Measurements from ENCODE around the gene PROK1. TPM values are rescaled to one million over a fixed set of nuclear protein-coding genes. Genes with fewer than 3 reads are reported as not detected.

Gene PROK1
- total and polyA plus RNA-seq, 2 of the 4 experiments (the other 2 are of a cell fraction) = not detected

DNA sequence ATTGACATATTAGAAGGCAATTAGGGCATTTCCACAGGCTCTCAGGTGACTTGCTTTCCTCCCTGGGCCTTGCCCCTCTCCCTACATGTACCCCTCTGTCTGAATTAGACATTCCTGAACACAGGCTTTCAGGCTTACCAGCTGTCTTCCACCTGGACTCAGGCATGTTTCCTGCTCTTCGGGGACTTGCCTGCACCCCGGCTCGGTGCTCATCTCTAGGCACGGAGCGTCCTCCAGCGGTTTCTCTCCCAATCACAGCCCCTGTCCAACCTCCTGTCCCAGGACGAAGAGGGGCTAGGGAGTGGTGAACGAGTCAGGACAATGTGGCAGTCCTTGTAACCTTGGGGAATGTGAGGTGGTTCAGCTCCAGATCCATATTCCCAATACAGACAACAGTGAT is 4.2 kb downstream of the PROK1 start:
- H3K4me1 ChIP-seq (ENCODE audit: control insufficient read depth, insufficient read depth, low read length) = no peaks in the 10 kb centered on the region
- no peak overlapping the region for H4K5ac ChIP-seq (ENCODE audit: low read depth, low read length)
- BruUV-seq (replicated peaks) = no TSS peak
- H4K8ac ChIP-seq (ENCODE audit: low read depth in 2 of 2, low read length in 2 of 2) = no peak overlapping the region
- H2BK120ac ChIP-seq (ENCODE audit: low read depth, low read length) = no peak overlapping the region
- no peaks in the 10 kb centered on the region for H4K20me1 ChIP-seq (ENCODE audit: insufficient read depth, low read length)
- no peak overlapping the region for H3K4me2 ChIP-seq (ENCODE audit: low read depth, low read length)
- no peak overlapping the region for H3K14ac ChIP-seq (replicated peaks; ENCODE audit: low read depth, low read length)
- H3K9me3 ChIP-seq (ENCODE audit: control insufficient read depth, insufficient read depth, low read length) = no peaks in the 10 kb centered on the region
- no peaks in the 10 kb centered on the region for H3K9me1 ChIP-seq (ENCODE audit: insufficient read depth, low read length)
- WGBS, 2 experiments (ENCODE audit: extremely low coverage in 2 of 2, insufficient read length in 1 of 2) = no CpG with 5 or more reads among the region's 8 CpGs
- no peak overlapping the region for H3K18ac ChIP-seq (ENCODE audit: low read depth, low read length)
- no peak overlapping the region for H3K56ac ChIP-seq (ENCODE audit: extremely low read depth, insufficient read depth, low read length)
- H2AK9ac ChIP-seq (replicated peaks; ENCODE audit: low read depth, low read length, poor library complexity) = no peak overlapping the region
- ATAC-seq (ENCODE audit: low read depth) (no peak), DNase-seq (no peak)
- H4K91ac ChIP-seq (ENCODE audit: insufficient read depth, low read depth, low read length) = no peak overlapping the region
- H3K23ac ChIP-seq (ENCODE audit: low read depth, low read length) = no peak overlapping the region
- no peak overlapping the region for H2AK5ac ChIP-seq (ENCODE audit: low read depth, low read length)
- no peak overlapping the region for H3K9ac ChIP-seq (ENCODE audit: low read depth, low read length)
- H2BK15ac ChIP-seq (ENCODE audit: low read depth, low read length) = no peak overlapping the region
- in situ Hi-C loops (cut with MboI; ENCODE audit: low sequenced_read_pairs) (no loop called here), dilution Hi-C loops (cut with HindIII; ENCODE audit: low sequenced_read_pairs, unreplicated experiment) (no loop called here), intact Hi-C loops (cut with micrococcal nuclease) (no loop called here)
- H2AFZ ChIP-seq (replicated peaks; ENCODE audit: low read length, poor library complexity) = no peak overlapping the region
- H3K4me3 ChIP-seq (ENCODE audit: insufficient read depth, low read depth, low read length) = no peak overlapping the region
- POLR2A ChIA-PET (ENCODE audit: unreplicated experiment) = no interaction called here
- H3K36me3 ChIP-seq (ENCODE audit: control insufficient read depth, insufficient read depth, low read length) = no peaks in the 10 kb centered on the region
- no peaks in the 10 kb centered on the region for H3K79me1 ChIP-seq (ENCODE audit: low read depth in 1 of 2, low read length in 2 of 2)
- H3K27ac ChIP-seq (ENCODE audit: insufficient read depth, low read length) = no peak overlapping the region
- H3K4ac ChIP-seq (ENCODE audit: low read depth, low read length) = no peak overlapping the region
- CTCF ChIA-PET = interaction anchor here (1.1 to 1.5 kb wide), 3 partner anchors 41 to 247 kb away, joined by 3 to 5 read pairs (median 5); no protein-coding TSS in a partner anchor
- TF ChIP-seq MAFK (IDR thresholded peaks at IDR 0.05; ENCODE audit: low read depth, low read length) = no peak
- TF ChIP-seq NFE2L2 (IDR thresholded peaks at IDR 0.05; ENCODE audit: low read depth, low read length) = no peak
- TF ChIP-seq, protein P1, sequence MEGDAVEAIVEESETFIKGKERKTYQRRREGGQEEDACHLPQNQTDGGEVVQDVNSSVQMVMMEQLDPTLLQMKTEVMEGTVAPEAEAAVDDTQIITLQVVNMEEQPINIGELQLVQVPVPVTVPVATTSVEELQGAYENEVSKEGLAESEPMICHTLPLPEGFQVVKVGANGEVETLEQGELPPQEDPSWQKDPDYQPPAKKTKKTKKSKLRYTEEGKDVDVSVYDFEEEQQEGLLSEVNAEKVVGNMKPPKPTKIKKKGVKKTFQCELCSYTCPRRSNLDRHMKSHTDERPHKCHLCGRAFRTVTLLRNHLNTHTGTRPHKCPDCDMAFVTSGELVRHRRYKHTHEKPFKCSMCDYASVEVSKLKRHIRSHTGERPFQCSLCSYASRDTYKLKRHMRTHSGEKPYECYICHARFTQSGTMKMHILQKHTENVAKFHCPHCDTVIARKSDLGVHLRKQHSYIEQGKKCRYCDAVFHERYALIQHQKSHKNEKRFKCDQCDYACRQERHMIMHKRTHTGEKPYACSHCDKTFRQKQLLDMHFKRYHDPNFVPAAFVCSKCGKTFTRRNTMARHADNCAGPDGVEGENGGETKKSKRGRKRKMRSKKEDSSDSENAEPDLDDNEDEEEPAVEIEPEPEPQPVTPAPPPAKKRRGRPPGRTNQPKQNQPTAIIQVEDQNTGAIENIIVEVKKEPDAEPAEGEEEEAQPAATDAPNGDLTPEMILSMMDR (conservative IDR thresholded peaks at IDR 0.05; ENCODE audit: low read depth, low read length) = peak; percentile 42
- no peak for TF ChIP-seq CEBPB (IDR thresholded peaks at IDR 0.05; ENCODE audit: low read depth, low read length)
- peak; percentile 8; the same call in 1 of the 2 replicates for TF ChIP-seq SMC3 (IDR thresholded peaks at IDR 0.05; ENCODE audit: low read depth, low read length)
- TF ChIP-seq, protein P2, sequence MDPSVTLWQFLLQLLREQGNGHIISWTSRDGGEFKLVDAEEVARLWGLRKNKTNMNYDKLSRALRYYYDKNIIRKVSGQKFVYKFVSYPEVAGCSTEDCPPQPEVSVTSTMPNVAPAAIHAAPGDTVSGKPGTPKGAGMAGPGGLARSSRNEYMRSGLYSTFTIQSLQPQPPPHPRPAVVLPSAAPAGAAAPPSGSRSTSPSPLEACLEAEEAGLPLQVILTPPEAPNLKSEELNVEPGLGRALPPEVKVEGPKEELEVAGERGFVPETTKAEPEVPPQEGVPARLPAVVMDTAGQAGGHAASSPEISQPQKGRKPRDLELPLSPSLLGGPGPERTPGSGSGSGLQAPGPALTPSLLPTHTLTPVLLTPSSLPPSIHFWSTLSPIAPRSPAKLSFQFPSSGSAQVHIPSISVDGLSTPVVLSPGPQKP (IDR thresholded peaks at IDR 0.05; ENCODE audit: borderline replicate concordance, low read depth, low read length) = no peak
- no peak for TF ChIP-seq MAZ (IDR thresholded peaks at IDR 0.05; ENCODE audit: borderline replicate concordance, low read depth, low read length)
- no peak for TF ChIP-seq CHD1 (IDR thresholded peaks at IDR 0.05; ENCODE audit: low read depth, low read length)
- TF ChIP-seq, protein P3, sequence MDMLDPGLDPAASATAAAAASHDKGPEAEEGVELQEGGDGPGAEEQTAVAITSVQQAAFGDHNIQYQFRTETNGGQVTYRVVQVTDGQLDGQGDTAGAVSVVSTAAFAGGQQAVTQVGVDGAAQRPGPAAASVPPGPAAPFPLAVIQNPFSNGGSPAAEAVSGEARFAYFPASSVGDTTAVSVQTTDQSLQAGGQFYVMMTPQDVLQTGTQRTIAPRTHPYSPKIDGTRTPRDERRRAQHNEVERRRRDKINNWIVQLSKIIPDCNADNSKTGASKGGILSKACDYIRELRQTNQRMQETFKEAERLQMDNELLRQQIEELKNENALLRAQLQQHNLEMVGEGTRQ (IDR thresholded peaks at IDR 0.05; ENCODE audit: low read depth, low read length) = no peak
- TF ChIP-seq RAD21 (IDR thresholded peaks at IDR 0.05; ENCODE audit: low read length) = peak; percentile 54
- TF ChIP-seq RCOR1 (IDR thresholded peaks at IDR 0.05; ENCODE audit: insufficient replicate concordance, low read length) = no peak
- TF ChIP-seq FOS (IDR thresholded peaks at IDR 0.05; ENCODE audit: low read depth, low read length) = no peak
- H2BK20ac ChIP-seq (ENCODE audit: low read depth, low read length) = no peak overlapping the region
- H3K27me3 ChIP-seq (ENCODE audit: control insufficient read depth, insufficient read depth, low read length) = peaks cover 59% of the 10 kb centered on the region
- H2BK5ac ChIP-seq (ENCODE audit: low read depth, low read length, poor library complexity, severe bottlenecking) = no peak overlapping the region
